ENCODE results near the gene DHX30.
A peak's percentile ranks its signal among the peaks of the same experiment; 100 is the strongest.
"Not testable (repeated sequence)": the region's sequence is repeated elsewhere in the genome, so short reads cannot be mapped to it uniquely, and the experiment has no call there.

DHX30 gene

GRCh38 chr3:47813551-47814177 lies 10.7 kb downstream of the DHX30 start:
- no peak for DNase-seq (ENCODE audit: low spot score)

- DNase-seq (ENCODE audit: low spot score), result no peak
Measured at GRCh38 chr3:47817609-47818008, 14.7 kb downstream of the DHX30 start.

GRCh38 chr3:47824541-47825473 lies 21.9 kb downstream of the DHX30 start:
- DNase-seq (ENCODE audit: low spot score), result peak; percentile 78

- DNase-seq (ENCODE audit: low spot score), result no peak
Measured at GRCh38 chr3:47825590-47825989, 22.7 kb downstream of the DHX30 start.

- DNase-seq (ENCODE audit: low spot score), result not testable (repeated sequence)
Measured at GRCh38 chr3:47829482-47829881, 26.5 kb downstream of the DHX30 start.

- DNase-seq (ENCODE audit: low spot score), result peak; percentile 50
Measured at GRCh38 chr3:47836986-47837385, 34.0 kb downstream of the DHX30 start.

GRCh38 chr3:47838503-47838902 lies 35.6 kb downstream of the DHX30 start:
- no peak for DNase-seq (ENCODE audit: low spot score)

- DNase-seq (ENCODE audit: low spot score), result no peak
Measured at GRCh38 chr3:47841786-47842349, 38.9 kb downstream of the DHX30 start.

- no peak for DNase-seq (ENCODE audit: low spot score)
Measured at GRCh38 chr3:47846186-47846879, 43.4 kb downstream of the DHX30 start.

- DNase-seq (ENCODE audit: low spot score), result no peak
Measured at GRCh38 chr3:47846880-47847248, 43.9 kb downstream of the DHX30 start.

- DNase-seq (ENCODE audit: low spot score), result no peak
Measured at GRCh38 chr3:47847260-47847659, 44.3 kb downstream of the DHX30 start.

- DNase-seq (ENCODE audit: low spot score), result no peak
Measured at GRCh38 chr3:47847801-47848518, 45.0 kb downstream of the DHX30 start.

- no peak for DNase-seq (ENCODE audit: low spot score)
Measured at GRCh38 chr3:47848599-47849117, 45.7 kb downstream of the DHX30 start.

- DNase-seq (ENCODE audit: low spot score), result no peak
Measured at GRCh38 chr3:47849186-47849698, 46.3 kb downstream of the DHX30 start.

GRCh38 chr3:47849699-47850563 lies 47.0 kb downstream of the DHX30 start:
- DNase-seq (ENCODE audit: low spot score), result no peak

- DNase-seq (ENCODE audit: low spot score), result no peak
Measured at GRCh38 chr3:47850564-47851410, 47.8 kb downstream of the DHX30 start.

- DNase-seq (ENCODE audit: low spot score), result no peak
Measured at GRCh38 chr3:47851888-47852603, 49.1 kb downstream of the DHX30 start.

Data from putamen (tissue), 1 donor.